PFSK-1 (cell line): Measurements from ENCODE around the gene CLTRN.

Source experiments
- FOXP2 ChIP-seq: optimal IDR thresholded peaks from 2 replicates; pipeline ENCODE3; 2011; ENCODE audit warnings: borderline replicate concordance, control low read depth, inconsistent platforms; ENCODE audit not compliant: insufficient read depth; ENCODE audit errors: extremely low read length, extremely low read depth
- POLR2AphosphoS5 ChIP-seq: IDR thresholded peaks from 2 replicates; pipeline ENCODE4 v1.6.1; 2012; ENCODE audit warnings: low read depth, mild to moderate bottlenecking, control low read depth, low read length, moderate library complexity
- REST ChIP-seq, 2 experiments: IDR thresholded peaks; 2 replicates each; pipeline versions ENCODE4 v1.6.1 to v1.8.0; 2011 to 2012; ENCODE audit warnings: low read depth in 2 of 2, low read length in 2 of 2, control low read depth in 1 of 2, inconsistent platforms in 1 of 2, mild to moderate bottlenecking in 1 of 2, moderate library complexity in 1 of 2; ENCODE audit not compliant: insufficient read depth in 1 of 2
- SIN3A ChIP-seq: IDR thresholded peaks from 2 replicates; pipeline ENCODE4 v1.6.1; 2012; ENCODE audit warnings: mild to moderate bottlenecking, low read length, moderate library complexity, borderline replicate concordance; ENCODE audit not compliant: insufficient read depth
- TAF1 ChIP-seq: IDR thresholded peaks from 2 replicates; pipeline ENCODE4 v1.6.1; 2012; ENCODE audit warnings: low read length, control low read depth, borderline replicate concordance; ENCODE audit not compliant: insufficient read depth

Gene CLTRN

GRCh38 chrX:15675490-15675921 lies 10.9 kb upstream of the CLTRN start:
- no peak for TF ChIP-seq REST (IDR thresholded peaks at IDR 0.05; ENCODE audit: insufficient read depth in 1 of 2, low read depth in 2 of 2, low read length in 2 of 2)
- TF ChIP-seq POLR2AphosphoS5 = no peak; the same call in 1 of the 2 replicates
- TF ChIP-seq FOXP2 = no peak
- 0 out of 2 replicates have a peak, but pooled peaks have one; percentile 25 for TF ChIP-seq TAF1
- TF ChIP-seq SIN3A = no peak

DNA sequence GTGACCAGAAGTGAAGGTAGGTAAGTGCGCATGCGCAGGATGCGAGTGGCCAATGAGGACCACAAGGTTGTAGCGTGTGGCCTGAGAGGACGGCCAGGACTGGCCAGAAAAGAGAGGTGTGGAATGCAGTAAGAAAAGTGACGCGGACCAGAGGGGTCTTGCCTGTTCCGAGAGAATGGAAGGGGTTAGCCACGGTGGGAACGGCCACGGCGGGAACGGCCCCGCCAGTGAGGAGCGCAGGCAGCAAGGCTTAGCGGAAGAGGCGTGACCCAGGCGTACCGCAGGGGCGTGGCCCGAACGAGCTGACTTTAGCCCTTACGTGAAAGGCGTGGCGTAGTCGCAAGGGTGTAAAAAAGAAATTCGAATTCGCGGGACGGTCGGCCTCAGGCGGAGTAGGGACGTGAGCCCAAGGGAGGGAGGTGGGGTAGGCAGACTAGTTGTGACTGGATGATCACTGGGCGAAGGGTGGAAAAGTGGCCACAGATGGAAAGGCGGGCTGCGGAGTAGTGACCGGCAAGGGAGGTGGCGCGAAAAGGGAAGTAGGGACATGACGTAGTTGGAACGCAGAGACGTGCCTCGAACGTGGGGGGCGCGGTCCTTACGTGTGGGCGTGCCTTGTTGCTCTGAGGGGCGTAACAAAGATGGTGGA lies 10.4 kb upstream of the CLTRN start:
- no peak for TF ChIP-seq TAF1
- TF ChIP-seq POLR2AphosphoS5 = peak; percentile 63; the same call in 1 of the 2 replicates

DNA sequence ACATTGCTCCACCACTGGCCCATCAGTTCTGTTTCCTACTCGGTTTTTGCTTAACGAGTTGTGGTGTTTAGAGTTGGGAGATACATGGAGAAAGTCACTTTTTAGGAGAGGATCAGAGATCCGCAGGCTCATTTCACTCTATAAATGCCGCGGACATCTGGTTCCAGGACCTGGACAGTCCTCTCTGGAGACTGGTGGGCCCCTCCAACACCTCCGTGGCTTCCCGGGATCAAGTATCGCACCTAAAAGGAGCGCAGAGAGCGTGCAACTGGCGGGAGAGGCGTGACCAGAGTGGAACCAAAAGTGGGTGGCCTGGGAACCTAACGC lies 9.9 kb upstream of the CLTRN start:
- TF ChIP-seq TAF1 (no peak), REST (IDR thresholded peaks at IDR 0.05; ENCODE audit: insufficient read depth in 1 of 2, low read depth in 2 of 2, low read length in 2 of 2) (no peak)

DNA sequence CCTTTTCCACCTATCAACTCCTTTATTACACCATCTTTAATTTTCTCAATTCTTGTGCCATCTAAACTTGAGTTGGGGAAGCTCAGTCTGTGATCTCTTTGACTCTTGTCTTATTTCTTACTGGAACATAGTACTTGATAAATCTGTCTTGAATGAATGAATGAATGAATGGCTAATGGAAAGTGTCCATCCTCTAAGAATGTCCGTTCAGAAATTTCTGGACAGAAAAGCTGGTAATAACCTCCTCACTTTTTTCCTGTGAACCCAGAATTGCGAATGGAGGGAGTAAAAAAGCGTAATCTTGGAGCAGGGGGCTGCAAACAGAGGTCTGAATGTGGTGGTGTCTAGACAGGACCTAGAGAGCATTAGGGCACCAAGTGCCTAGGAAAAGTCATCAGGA lies 9.4 kb upstream of the CLTRN start:
- no peak for TF ChIP-seq FOXP2
- TF ChIP-seq SIN3A = no peak
- no peak for TF ChIP-seq POLR2AphosphoS5

DNA sequence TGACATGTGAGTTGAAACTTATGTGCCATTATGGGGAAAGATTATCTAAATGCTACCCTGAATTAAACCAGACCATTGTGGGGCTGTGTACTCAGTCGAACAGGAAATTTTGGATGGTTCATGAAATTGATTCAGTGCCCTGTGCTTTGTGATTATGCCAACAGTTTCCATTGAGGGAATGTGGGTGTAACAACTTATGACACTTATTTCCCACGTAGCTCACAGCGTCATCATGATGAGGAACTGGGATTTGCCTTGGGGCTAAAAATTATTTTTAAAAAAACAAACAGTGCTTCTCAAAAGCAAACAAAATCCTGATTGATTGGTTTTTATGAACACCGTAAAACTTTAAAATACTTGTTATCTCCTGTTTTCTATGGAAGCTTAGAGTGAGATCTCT lies 8.3 kb upstream of the CLTRN start:
- no peak for TF ChIP-seq REST (IDR thresholded peaks at IDR 0.05; ENCODE audit: insufficient read depth in 1 of 2, low read depth in 2 of 2, low read length in 2 of 2)
- no peak for TF ChIP-seq SIN3A
- no peak for TF ChIP-seq TAF1
- TF ChIP-seq POLR2AphosphoS5 = no peak
- TF ChIP-seq FOXP2 = no peak

- TF ChIP-seq FOXP2 (no peak), SIN3A (no peak), REST (IDR thresholded peaks at IDR 0.05; ENCODE audit: insufficient read depth in 1 of 2, low read depth in 2 of 2, low read length in 2 of 2) (no peak), TAF1 (no peak), POLR2AphosphoS5 (no peak)
Measured at GRCh38 chrX:15663439-15663838, 1.2 kb downstream of the CLTRN start.
